Endothelial cell of umbilical vein (primary cell): ENCODE results near the gene ASGR1. TPM values are rescaled to one million over a fixed set of nuclear protein-coding genes. Genes with fewer than 3 reads are reported as not detected.

ENCODE experiments used
- BruUV-seq: library from RNA; stranded (reverse); fragments of 400-500 nt; replicated peaks from 2 replicates; lab custom pipeline; 2021; lab: Mats Ljungman, UMichigan
- CTCF ChIA-PET: fragments of 300-600, 350-600 bp; sonication (Branson Sonifier 250); formaldehyde crosslinking; loops from one replicate; lab custom pipeline; 2021; ENCODE audit warnings: antibody characterized with exemption, inconsistent platforms; lab: Charles Lee
- POLR2A ChIA-PET: fragments of 300-600, 350-600 bp; sonication (Branson Sonifier 250); formaldehyde crosslinking; loops from one replicate; lab custom pipeline; 2021; ENCODE audit warnings: antibody characterized with exemption, inconsistent platforms; lab: Charles Lee
- DNase-seq: peaks from one replicate; pipeline ENCODE4 v3.0.0-alpha.2; 2011; ENCODE audit warnings: low read depth, low spot score
- FAIRE-seq: peaks from 2 replicates; lab custom pipeline; 2011; peaks lifted over from hg19 to GRCh38; lab: Jason Lieb, UNC
- H2AFZ ChIP-seq: 2 replicates; pipeline ENCODE4 v1.6.0; 2012; ENCODE audit warnings: low read depth, low read length, control low read depth, inconsistent platforms
- H3K27ac ChIP-seq: 2 replicates; pipeline ENCODE4 v1.5.1; 2011; ENCODE audit warnings: low read depth, mild to moderate bottlenecking, control low read depth, low read length, moderate library complexity; ENCODE audit not compliant: insufficient read depth
- H3K27me3 ChIP-seq, 2 experiments: 2 replicates each; pipeline versions ENCODE4 v1.6.0 to v1.6.1; 2011; ENCODE audit warnings: low read length in 2 of 2, mixed read lengths in 1 of 2; ENCODE audit not compliant: control insufficient read depth in 2 of 2, insufficient read depth in 2 of 2
- H3K36me3 ChIP-seq, 2 experiments: 2 replicates in 1 of 2; 3 replicates in 1 of 2; pipeline ENCODE4 v1.5.1; 2011; ENCODE audit warnings: low read length in 2 of 2, mild to moderate bottlenecking in 1 of 2, moderate library complexity in 1 of 2; ENCODE audit not compliant: control insufficient read depth in 2 of 2, insufficient read depth in 2 of 2; ENCODE audit errors: extremely low read depth in 1 of 2
- H3K4me1 ChIP-seq: 3 replicates; pipeline ENCODE4 v1.5.1; 2011; ENCODE audit warnings: mild to moderate bottlenecking, low read length; ENCODE audit not compliant: control insufficient read depth, insufficient read depth; ENCODE audit errors: extremely low read depth
- H3K4me2 ChIP-seq: 2 replicates; pipeline ENCODE4 v1.6.1; 2011; ENCODE audit warnings: low read length, control low read depth, mixed read lengths; ENCODE audit not compliant: insufficient read depth
- H3K4me3 ChIP-seq, 3 experiments: fragments of 200-600 bp in 1 of 3; sonication (generic), shearing (Covaris generic) in 1 of 3; replicated peaks in 1 of 3; 2 replicates each; pipeline ENCODE4 v1.5.1; 2011 to 2016; ENCODE audit warnings: control low read depth in 3 of 3, low read length in 3 of 3, mild to moderate bottlenecking in 2 of 3, inconsistent platforms in 1 of 3, low read depth in 1 of 3, moderate library complexity in 1 of 3; ENCODE audit not compliant: insufficient read depth in 1 of 3
- H3K79me2 ChIP-seq: 2 replicates; pipeline ENCODE4 v1.6.0; 2012; ENCODE audit warnings: low read length, inconsistent platforms; ENCODE audit not compliant: control insufficient read depth, insufficient read depth
- H3K9ac ChIP-seq: replicated peaks from 2 replicates; pipeline ENCODE3; 2011; ENCODE audit warnings: low read length, control low read depth; ENCODE audit not compliant: insufficient read depth; ENCODE audit errors: extremely low read depth
- H3K9me1 ChIP-seq: replicated peaks from 3 replicates; pipeline ENCODE4 v1.6.0; 2011; ENCODE audit warnings: mild to moderate bottlenecking, low read length; ENCODE audit not compliant: control insufficient read depth, insufficient read depth; ENCODE audit errors: extremely low read depth
- H3K9me3 ChIP-seq: replicated peaks from 2 replicates; pipeline ENCODE4 v1.5.1; 2012; ENCODE audit warnings: low read length, inconsistent platforms; ENCODE audit not compliant: control insufficient read depth, insufficient read depth
- H4K20me1 ChIP-seq: replicated peaks from 2 replicates; pipeline ENCODE3; 2011; ENCODE audit warnings: mild to moderate bottlenecking, low read length; ENCODE audit not compliant: control insufficient read depth, insufficient read depth; ENCODE audit errors: extremely low read depth
- CTCF ChIP-seq, 2 donors: IDR thresholded peaks; 1 replicate in 1 of 2; 2 replicates in 1 of 2; pipeline ENCODE4 v1.5.1; 2011; ENCODE audit warnings: low read length in 2 of 2, mild to moderate bottlenecking in 2 of 2, moderate library complexity in 2 of 2, control low read depth in 1 of 2, inconsistent platforms in 1 of 2, low read depth in 1 of 2; ENCODE audit not compliant: insufficient read depth in 1 of 2; ENCODE audit errors: extremely low read depth in 1 of 2
- EZH2 ChIP-seq: IDR thresholded peaks from 2 replicates; pipeline ENCODE4 v1.6.1; 2012; ENCODE audit warnings: borderline replicate concordance, low read depth, mild to moderate bottlenecking, moderate library complexity, low read length, inconsistent platforms; ENCODE audit not compliant: severe bottlenecking
- FOS ChIP-seq: IDR thresholded peaks from 2 replicates; pipeline ENCODE4 v1.6.1; 2011; ENCODE audit warnings: mild to moderate bottlenecking, low read length, moderate library complexity, borderline replicate concordance; ENCODE audit not compliant: insufficient read depth
- GATA2 ChIP-seq: IDR thresholded peaks from 2 replicates; pipeline ENCODE4 v1.7.0; 2011; ENCODE audit warnings: low read depth, mild to moderate bottlenecking, moderate library complexity, mixed read lengths, low read length; ENCODE audit not compliant: insufficient read length, insufficient read depth
- JUN ChIP-seq: IDR thresholded peaks from 2 replicates; pipeline ENCODE4 v1.6.1; 2011; ENCODE audit warnings: borderline replicate concordance, low read depth; ENCODE audit not compliant: insufficient read length, insufficient read depth
- MYC ChIP-seq: IDR thresholded peaks from one replicate; pipeline ENCODE4 v1.6.1; 2011; ENCODE audit warnings: mild to moderate bottlenecking, low read depth, low read length
- POLR2A ChIP-seq: IDR thresholded peaks from 2 replicates; pipeline ENCODE4 v1.6.1; 2012; ENCODE audit warnings: low read depth, mild to moderate bottlenecking, control low read depth, low read length
- POLR2AphosphoS5 ChIP-seq: IDR thresholded peaks from 2 replicates; pipeline ENCODE4 v1.6.1; 2012; ENCODE audit warnings: low read depth, mild to moderate bottlenecking, control low read depth, low read length, moderate library complexity; ENCODE audit not compliant: insufficient read depth
- dilution Hi-C: fragments of 300-500 bp; cut with MboI; formaldehyde crosslinking; loops from one replicate; pipeline ENCODE4 v1.15.0; 2019; ENCODE audit warnings: low sequenced_read_pairs; ENCODE audit not compliant: extremely low pct_ligation_motif_present
- intact Hi-C: fragments of 100-400 bp; cut with micrococcal nuclease; formaldehyde crosslinking; loops from one replicate; pipeline ENCODE4 v1.10.0; 2022
- polyA plus RNA-seq, 4 experiments: library from polyadenylated mRNA; depleted of rRNA in 3 of 4; stranded (reverse) in 3 of 4; unstranded in 1 of 4; fragments of >200 nt; gene quantifications; 2 replicates each; pipeline versions ENCODE4 v1.2.1 to v1.2.3, GENCODE V29; 2011 to 2012; ENCODE audit warnings: missing spikeins in 1 of 4
- total RNA-seq: library from RNA; stranded (reverse); gene quantifications from 2 replicates; pipeline ENCODE4 v1.2.3, GENCODE V29; 2021
- TF ChIP-seq, protein P1 (sequence below): IDR thresholded peaks from 2 replicates; pipeline ENCODE4 v1.6.1; 2011; ENCODE audit not compliant: insufficient read depth, insufficient read length

Gene ASGR1
- total and polyA plus RNA-seq, 2 donors (not counting 3 experiments of a cell fraction or from before 2014, with no cell fraction given) = 10.2 to 12.5 TPM

DNA sequence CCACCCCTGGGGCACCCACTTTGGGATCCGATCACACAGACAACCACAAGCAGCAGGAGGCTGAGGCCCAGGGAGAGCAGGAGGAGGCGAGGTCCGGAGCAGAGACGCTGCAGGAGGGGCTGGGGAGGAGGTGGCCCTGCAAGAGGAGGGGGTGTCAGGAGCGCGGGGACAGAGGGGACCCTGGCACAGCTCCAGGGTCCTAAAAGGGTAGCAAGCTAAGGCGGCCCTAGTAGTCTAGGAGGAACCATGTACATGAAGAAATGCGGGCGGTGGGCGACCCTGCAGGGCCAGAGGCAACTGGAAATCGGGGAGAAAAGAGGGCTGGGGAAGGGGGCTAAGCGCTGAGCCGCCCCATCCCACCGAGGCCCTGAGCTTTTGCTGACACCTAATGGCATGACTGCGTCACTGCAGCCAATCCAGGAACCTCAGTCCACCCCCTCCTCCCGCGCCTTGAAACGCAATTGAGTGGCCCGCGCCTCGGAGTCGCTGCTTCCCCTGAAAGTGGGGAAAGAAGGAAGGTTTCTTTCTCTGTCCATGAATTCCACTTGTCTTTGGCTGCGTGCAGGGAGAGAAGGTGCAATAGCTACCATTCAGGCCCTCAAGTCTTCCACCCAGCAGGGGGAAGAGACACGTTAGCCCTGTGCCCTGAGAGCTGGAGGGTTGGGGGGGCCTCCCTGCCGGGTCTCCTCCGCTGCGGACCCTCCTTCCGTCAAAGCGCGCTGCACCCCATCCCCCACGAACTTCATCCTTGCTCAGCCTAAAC, 1.8 kb downstream of the ASGR1 start:
- dilution Hi-C loops (no loop called here), intact Hi-C loops (loop anchor here (1.0 to 2.0 kb wide), 5 partner anchors 41 to 265 kb away; partner anchors contain the start of genes ACADVL and DLG4)
- peaks cover 17% of the 10 kb centered on the region for H3K4me1 ChIP-seq
- peak overlapping the region; percentile 30 to 66 (median 46) for H3K4me3 ChIP-seq
- POLR2A ChIA-PET = interaction anchor here (0.5 to 0.7 kb wide), 3 partner anchors 152 to 466 kb away, joined by 3 to 4 read pairs (median 3); partner anchors contain the start of gene NEURL4
- H3K9ac ChIP-seq = peak overlapping the region; percentile 79
- DNase-seq (peak; percentile 74), FAIRE-seq (peak; percentile 84)
- H2AFZ ChIP-seq = peak overlapping the region; percentile 91
- no peaks in the 10 kb centered on the region for H3K9me1 ChIP-seq
- no peaks in the 10 kb centered on the region for H3K36me3 ChIP-seq
- BruUV-seq = TSS peak; percentile 90
- no peaks in the 10 kb centered on the region for H4K20me1 ChIP-seq
- H3K27me3 ChIP-seq = no peaks in the 10 kb centered on the region
- H3K9me3 ChIP-seq = no peaks in the 10 kb centered on the region
- H3K4me2 ChIP-seq = peak overlapping the region; percentile 88
- peak overlapping the region; percentile 63 for H3K27ac ChIP-seq
- CTCF ChIA-PET = interaction anchor here (0.6 to 4.3 kb wide), 32 partner anchors 8 to 511 kb away, joined by 3 to 91 read pairs (median 6); partner anchors contain the start of genes ACADVL, DLG4, SLC16A11 and SLC16A13
- no peaks in the 10 kb centered on the region for H3K79me2 ChIP-seq
- peak; percentile 81 to 95 for TF ChIP-seq CTCF (IDR thresholded peaks at IDR 0.05; ENCODE audit: extremely low read depth in 1 of 2, insufficient read depth in 1 of 2, low read depth in 1 of 2, low read length in 2 of 2)
- peak; percentile 15 for TF ChIP-seq POLR2AphosphoS5
- TF ChIP-seq GATA2 = no peak
- TF ChIP-seq JUN = no peak
- TF ChIP-seq, protein P1, sequence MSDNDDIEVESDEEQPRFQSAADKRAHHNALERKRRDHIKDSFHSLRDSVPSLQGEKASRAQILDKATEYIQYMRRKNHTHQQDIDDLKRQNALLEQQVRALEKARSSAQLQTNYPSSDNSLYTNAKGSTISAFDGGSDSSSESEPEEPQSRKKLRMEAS = no peak
- no peak for TF ChIP-seq FOS
- no peak for TF ChIP-seq MYC
- TF ChIP-seq EZH2 = no peak
- TF ChIP-seq POLR2A = peak; percentile 28
